GM21515 (cell line): Measurements from ENCODE around the gene LRBA.

Experiments used
- ATAC-seq: cut with Tn5 transposase; IDR thresholded peaks from one replicate; pipeline ENCODE4 v1.9.1; 2021; ENCODE audit not compliant: unreplicated experiment

The LRBA gene

DNA sequence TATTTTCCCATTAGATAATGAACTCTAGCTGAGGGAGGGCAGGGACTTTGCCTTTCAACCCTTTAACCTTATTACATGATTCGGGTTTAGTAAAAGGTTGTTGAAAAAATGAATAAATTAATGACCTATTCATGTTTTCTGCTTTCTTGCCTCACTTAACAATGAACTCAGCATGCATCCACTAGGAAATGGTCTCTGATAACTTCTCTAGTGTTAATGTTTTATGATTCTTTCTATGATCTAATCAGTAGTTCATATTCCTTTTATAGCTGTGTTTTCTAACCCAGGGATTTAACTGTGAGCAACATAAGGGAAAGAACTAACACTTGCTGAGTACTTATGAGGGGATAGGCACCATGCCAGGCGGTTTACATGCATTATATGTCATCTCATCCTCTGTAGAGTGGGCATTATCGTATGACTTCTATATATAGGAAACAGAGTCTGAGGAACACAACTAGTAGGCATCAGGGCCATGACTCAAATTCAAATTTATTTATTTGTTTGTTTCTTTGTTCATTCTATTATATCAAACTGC lies 669.8 kb downstream of the LRBA start:
- ATAC-seq: no peak

DNA sequence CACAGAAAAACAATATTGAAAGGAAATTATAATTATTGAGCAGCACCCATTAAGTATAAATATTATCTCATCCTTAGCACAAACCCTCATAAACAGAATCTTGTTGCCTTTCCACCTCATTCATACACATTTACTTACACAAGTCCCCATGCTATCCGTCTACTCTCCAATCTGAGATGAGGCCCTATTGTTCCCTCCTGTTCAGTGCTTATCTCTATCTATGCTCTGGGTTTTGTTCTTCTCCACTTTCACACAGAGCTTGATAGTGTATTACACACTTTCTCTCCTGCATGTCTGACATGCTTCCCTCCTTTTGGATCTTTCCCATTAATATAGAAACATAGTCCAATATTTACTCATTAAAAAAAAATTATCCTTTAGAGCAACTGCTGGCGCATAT lies 671.3 kb downstream of the LRBA start:
- no peak for ATAC-seq

DNA sequence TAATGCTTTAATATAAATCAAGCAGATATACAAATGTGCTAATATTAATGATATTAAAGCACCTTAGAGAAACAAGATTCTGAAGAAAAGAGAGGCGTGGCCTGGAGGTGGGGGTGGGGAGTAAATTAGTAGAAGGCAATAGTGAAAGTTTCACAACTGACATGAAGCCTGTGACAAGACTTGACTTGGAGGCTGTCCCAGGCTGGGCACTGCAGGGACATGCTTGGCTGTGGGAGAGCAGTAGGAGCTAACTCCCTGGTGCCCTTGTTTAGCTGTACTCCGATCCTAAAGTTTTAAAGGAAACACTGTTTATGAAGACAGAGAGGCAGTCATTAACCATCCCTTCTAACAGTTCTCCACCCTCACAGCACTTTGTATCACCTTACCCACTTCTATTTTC lies 672.1 kb downstream of the LRBA start:
- ATAC-seq: no peak

DNA sequence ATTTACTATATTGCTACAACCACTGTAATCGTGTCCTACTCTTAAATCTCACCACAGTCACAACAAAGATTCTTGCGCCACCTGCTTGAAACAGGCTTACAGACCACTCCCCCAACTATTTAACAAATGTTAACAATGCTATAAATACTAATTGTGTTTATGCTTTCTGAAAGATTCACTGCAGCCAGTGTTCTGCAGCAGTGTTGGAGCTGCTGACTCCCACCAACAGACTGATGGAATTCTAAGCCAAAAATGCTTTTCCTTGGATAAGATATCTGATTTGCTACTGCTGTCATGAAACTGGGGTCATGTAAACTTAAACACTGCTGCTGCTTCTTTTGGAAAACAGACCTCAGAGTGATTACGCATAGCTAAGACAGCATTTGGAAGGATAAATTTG lies 677.4 kb downstream of the LRBA start:
- ATAC-seq: no peak

DNA sequence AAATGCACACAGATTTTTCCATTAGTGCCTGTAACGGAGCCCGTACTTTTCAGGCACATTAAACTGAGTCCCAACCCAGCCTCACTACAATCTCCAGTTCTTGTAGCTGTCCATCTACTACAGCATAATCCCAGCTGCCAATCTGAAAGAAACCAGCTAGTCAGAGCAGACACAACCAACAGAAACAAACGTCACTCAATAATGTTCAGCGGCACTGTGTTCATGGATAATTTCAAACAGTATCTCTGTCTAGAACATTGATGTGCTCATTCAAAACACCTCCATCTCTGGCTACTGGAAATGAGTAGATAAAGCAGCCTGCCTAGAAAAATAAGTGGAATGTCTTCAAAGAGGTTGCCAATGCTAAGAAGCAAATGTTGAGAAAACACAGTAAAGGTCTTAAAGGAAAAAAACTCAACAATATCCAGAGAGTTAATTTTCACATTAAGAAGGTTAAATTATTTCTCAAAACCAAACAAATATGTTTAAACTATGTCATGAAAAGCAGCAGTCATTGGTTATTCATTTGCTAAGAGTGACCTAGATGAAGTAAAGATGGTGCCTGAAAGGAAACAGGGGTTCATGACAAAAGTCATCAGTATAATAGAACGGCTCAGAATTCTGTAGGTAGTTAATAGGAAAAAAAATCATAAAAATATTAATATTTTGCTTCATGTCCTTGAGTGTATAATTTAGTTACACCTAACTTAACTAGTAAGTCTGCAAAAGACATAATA lies 678.2 kb downstream of the LRBA start:
- ATAC-seq: no peak

DNA sequence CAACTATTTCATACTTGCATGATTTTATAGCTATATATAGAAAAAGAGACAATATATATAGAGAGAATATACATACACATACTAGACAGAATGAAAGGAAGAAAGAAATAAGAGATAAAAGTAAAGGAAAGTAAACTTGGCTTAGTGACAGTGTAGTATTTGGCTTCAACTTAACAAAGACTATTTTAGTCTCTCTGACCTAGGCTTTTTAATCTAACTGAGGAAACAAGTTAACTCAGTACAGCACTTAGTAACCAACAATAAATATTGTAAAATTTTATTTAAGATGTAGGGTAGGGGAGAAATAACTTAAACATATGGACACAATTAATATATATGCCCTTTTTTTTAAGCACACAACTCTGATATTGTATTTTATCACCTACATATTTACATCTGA lies 682.1 kb downstream of the LRBA start:
- no peak for ATAC-seq

DNA sequence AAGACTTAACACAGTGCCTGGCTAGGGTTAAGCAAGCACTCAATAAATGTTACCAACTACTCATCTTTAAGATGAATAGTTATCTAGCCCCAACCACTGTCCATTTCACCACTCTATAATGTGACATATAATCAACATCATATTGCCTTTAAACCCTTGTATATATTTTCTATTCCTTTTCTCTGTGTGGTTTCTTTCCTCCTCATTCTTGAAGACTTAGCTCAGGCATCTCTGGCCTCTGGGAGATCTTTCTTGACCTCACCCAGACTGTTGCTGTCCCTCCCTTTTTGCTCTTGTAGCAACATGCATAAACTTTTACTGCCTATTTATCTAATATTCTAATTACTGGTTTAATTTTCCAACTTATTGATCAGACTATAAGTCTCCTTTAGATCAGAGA lies 683.0 kb downstream of the LRBA start:
- ATAC-seq: no peak

DNA sequence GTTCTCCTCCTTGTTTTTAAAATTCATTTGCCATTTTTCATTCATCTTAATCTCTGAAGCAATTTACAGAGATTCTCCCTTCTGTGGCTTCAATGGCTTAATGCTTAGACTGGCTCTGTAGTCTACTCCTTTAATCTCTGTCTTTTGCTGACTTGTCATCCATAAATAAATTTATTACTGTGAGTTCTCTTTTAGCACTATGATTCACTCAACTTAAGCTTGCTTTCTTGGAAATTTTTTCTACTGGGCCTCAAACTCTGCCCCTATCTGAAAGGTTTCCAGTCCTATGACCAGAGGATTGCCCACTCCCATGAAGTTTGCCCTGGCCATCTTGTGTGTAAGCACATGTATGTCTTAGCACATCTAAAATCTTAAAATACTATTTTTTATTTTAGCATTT lies 685.7 kb downstream of the LRBA start:
- ATAC-seq: no peak

DNA sequence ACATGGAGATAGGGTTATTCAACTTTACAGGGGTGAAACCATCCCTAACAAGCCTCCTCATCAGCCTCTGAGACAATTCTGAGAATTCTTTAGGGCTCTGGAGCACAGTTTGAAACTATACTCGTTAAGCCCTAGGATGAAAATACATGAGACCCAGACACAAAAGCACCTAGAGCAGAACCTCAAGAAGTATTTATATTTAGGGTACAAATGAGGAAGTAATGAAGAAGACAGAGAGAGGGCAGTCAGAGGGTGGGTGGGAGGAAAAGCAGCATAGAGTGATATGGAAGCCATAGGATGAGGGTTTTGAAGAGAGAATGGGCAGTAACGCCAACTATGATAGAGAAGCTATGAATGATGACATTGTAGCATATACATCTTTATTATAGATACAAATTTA lies 686.6 kb downstream of the LRBA start:
- ATAC-seq: no peak

DNA sequence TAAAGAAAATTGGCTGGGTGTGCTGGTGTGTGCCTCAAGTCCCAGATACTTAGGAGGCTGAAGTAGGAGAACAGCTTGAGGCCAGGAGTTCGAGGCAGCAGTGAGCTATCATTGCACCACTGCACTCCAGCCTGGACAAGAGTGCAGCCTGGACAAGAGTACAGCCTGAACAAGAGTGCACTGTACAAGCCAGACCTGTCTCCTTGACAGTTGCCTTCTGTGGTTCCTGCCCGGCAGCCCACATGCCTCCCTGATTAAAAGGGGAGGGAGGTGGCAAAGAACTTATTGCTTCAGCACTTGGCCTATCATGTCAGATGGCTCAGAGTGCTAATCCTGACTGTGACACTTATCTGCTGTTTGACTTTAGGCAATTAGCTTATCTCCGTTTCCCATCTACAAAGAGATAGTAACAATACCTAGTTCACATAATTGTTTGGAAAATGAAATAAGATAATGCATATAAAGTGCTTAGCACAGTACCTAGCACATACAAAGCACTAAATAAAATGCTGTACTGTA lies 687.8 kb downstream of the LRBA start:
- ATAC-seq: no peak

DNA sequence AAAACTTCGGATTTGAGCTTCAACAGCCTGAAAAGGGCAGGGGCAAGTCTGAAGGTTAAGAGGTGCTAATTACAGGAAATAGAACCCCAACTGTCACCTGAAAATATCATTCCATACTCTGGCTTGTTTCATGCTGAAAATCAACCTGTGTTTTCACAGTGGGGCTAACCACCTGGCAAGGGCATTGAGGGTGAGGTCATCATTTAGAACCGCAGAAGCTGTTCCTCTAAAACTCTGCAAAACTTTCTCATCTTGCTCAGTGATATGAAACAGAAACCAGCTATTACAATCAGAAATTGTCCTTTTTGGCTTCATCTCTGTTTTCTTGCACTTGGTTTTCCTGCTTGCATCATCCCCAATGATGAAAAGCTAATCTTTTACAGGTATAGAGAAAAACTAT lies 689.2 kb downstream of the LRBA start:
- ATAC-seq: peak; percentile 81

DNA sequence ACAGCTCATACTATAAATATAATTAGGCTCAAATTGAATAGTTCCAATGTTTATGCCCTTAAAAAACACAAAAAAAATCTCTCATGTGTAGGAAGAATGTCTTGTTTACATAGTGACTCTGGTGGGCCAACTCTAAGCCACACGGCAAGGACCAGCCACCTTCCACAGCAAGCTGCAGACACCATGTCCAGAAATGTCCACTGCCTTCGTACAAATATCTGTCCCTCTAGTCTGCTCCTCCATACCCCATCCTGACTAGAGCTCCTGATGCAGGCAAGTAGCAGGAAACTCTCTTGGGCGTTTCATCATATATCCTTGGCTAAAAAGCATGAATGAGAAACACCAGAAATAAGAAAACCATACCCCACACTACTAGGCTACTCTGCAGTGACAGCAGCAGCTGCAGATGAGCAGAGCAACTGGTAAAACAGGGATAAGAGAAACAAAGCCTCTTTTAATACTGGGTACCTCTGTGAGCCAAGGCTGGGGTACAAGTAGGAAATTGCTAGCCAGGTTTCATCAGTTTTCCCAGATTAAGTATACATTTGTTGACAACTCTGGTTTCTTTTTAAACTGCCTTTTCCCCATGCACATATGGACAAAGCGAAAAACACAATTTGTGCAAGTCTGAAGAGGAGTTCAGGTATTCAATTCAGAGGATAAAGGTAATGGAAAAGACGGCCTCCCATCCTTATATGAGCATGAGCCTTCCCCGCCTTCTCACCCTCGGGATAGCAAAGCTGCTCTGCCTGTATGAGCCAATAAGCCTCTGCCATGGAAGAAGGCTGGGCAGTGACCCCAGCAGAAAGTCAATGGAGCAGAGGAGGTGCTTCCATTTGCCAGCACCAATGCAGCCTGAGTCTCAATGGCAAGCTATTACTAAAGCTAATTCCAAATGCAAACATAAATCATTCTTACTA lies 691.4 kb downstream of the LRBA start:
- ATAC-seq: no peak

DNA sequence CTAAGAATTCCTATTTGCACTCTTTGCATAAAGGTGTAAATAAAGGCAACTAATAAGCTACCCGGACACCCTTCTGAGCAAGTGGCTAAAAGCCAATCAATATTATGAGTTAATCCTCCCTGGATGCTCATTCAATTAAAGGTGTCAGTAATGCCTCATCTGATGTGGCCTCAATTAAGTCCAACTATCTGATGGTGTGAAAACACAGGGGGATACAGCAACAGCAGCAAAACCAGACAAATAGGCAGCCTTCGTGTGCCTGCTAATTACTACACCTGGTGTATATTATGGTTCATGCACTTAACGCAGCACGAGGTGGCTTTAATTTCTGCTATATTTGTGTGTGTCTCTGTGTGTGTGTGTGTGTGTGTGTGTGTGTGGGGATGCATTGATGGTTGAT lies 692.4 kb downstream of the LRBA start:
- ATAC-seq: no peak

DNA sequence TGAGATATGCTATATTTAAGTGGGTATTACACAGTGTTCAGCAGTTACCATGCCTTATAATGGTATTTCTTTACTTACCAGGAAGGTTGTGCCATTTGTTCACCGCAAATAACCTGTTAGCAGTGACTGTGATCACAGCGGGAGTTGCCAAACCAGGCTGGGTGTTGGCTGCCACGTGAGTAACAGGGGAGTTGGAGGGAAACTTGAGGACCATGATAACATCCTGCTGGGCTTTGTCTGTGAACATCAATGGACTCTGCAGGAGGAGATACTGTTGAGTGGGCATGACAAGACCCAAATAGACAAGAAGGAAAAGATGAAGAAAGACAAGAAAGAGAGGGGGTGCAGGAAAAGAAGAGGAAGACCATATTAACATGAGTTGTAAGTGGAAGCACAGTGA lies 694.0 kb downstream of the LRBA start:
- no peak for ATAC-seq

DNA sequence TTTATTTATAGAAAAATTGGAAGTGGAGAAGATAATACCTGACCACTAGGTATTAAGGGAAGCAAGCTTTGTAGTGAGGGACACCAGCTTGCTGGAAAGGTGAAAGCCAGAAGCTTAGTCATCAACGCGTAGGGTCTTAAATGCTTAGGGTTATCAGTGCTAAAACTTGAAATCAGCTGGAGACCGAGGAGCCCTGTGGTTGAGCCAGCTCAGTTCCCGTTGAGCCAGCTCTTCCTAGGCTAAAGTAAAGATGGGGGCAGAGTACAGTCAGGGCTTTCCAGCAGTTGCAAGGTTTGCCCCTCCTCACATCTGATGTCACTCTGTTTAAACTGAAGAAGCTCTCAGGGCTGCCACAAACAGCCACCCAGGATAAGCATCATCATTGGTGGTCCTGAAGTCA lies 696.1 kb downstream of the LRBA start:
- ATAC-seq: no peak

DNA sequence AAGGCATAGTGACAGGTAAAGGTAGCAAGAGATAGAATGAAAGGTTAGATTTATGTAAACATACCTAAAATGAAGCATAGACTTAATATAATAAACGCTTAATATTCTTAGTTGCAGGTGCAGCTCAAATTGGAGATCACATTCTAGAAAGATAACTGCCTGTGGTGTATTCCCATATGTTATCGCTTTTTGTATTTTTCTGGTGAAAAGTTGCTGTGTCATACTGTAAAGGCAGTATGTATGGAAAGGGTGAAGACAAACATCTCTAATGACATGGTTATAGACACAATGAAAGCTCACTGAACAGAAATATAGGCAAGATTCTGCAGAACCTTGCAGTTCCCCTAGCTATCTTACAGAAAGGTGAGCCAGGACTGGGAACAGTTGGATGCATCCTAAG lies 696.6 kb downstream of the LRBA start:
- no peak for ATAC-seq

DNA sequence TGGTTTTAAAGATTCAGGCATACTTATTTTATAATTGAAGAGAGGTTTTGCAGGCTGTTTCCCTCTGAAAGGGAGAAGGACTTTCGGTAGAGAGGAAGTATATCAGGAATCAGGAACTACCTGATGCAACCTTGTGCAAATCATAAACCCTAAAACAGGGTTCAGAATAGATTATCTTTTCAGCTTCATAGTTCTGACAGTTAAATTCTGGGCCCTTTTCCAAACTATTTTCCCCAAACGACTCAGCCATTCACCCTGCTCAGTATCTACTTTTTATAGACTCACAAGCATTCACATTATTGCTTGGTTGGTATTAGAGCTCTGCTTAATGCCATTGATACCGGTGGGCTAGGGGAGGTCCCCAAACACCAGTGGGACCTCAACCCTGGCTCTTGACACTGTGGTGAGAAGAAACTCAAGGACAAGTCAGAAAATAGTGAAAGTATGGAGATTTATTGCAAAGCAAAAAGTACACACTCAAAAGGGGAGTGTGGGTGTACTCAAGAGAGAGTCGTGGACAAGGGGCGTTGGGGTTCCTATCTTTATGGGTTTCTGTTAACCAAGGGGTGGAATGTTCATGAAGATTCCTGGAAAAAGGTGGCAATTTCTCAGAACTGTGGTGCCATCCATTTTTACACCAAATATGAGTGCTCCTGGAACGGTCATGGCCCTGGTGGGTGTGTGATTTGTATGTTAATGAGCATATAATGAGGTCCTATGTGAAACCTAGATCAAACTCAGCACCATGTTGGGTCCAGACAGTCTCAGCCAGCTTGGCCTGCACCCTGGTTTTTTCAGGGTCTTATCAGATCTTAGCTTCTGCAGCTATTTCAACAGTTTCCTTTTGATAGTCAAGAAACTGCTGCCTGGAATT lies 698.5 kb downstream of the LRBA start:
- ATAC-seq: no peak

DNA sequence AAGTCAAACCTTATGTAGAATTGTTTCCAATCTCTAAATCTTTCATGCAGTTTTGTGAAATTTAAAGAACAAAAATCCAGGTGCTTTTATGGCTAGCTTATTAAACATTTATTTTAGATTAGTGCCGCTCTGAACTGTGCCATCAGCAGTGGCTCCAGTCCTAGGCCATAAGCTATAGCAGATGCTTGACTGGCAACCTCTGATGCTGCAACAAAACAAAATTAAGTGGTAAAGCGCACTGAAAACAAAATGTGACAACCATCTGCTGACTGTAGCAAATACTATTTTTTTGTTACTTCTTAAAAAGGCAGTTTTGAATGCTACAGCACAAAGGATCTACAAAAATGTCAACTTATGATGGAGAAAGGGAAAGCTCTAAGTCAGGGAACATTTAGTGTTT lies 699.4 kb downstream of the LRBA start:
- ATAC-seq: no peak

DNA sequence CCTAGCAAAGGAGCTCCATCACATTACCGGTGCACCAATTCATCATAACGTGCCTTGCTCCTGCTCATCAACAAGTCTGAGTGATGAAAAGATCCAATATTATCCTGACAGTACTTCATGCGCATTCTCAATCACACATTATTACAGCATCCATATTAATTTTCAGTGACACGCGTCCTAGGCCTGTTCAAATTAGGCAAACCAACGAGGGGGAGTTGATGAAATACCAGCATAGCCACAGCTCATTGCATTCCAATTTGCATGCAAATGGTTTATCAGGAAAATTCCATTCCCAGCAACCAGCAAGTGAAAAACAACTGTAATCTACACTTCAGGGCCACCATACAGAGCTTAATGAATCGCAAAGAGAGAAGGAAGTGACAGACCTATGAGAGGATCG lies 699.9 kb downstream of the LRBA start:
- no peak for ATAC-seq

DNA sequence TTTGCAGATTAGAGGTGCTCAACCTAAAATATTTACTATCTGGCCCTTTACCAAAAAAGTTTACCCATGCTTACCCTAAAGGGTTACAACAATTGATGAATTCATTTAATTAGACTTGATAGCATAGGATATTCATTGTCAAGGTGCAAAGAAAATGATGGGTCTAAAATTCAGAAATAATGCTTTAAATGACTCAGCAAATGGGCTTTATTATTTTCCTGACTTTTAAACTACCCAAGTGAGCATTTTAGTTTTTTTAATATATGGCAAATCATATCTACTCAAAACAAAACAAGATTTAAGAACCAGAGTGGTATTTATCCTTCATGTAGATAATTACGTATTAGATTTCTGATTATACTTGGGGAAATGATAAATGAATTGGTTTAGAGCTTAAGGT lies 701.1 kb downstream of the LRBA start:
- no peak for ATAC-seq
